ENCODE data around the gene FHOD3.

The FHOD3 gene

DNA sequence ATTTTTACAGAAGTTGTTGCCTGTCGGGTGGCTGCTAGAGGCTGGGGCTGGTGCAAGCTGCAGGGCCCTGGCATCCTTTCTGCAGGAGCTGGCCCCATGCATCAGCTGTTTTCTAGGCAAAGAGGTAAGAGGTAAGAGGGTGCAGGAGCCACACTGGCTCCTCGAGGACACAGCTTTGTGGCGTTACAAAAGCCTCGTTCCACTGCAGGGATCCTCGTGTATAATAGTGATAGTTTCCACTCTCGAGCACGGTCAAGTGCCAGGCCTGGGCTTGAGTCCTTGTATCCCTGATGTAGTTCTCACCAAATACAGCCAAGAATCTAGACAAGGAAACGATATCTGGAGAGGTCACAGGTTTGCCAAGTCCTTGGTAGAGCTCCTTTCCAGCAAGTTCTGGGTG, 33.2 kb upstream of the FHOD3 start:
- H3K4me3 ChIP-seq (ENCODE audit: low read depth, low read length): no peak overlapping the region
- DNase-seq (ENCODE audit: low read depth): no peak
- TF ChIP-seq CTCF (IDR thresholded peaks at IDR 0.05; ENCODE audit: insufficient read depth, low read depth, low read length, missing control alignments): no peak

DNA sequence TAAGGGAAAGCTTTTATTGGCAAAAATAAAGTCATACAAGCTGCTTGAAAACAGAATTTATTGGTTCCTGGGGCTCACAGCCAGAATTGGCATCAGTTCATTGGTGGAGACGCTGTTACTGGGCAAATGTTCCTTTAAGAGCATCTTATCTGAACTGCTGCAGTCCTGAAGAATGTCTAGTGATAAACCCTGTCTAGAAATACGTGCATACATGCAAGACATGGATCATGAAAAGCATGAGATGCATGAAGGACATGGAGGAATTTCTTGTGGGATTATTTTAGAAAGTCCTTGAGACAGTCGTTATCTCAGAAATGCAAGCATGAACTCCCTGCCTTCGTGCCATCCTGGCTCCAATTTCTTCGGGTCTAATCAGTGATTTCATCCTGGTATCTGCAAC, 32.5 kb upstream of the FHOD3 start:
- no peak for DNase-seq (ENCODE audit: low read depth)
- no peak for TF ChIP-seq CTCF (IDR thresholded peaks at IDR 0.05; ENCODE audit: insufficient read depth, low read depth, low read length, missing control alignments)
- no peak overlapping the region for H3K4me3 ChIP-seq (ENCODE audit: low read depth, low read length)

GRCh38 chr18:36269157-36269556, 28.4 kb upstream of the FHOD3 start:
- H3K4me3 ChIP-seq (ENCODE audit: low read depth, low read length): no peak overlapping the region
- no peak for DNase-seq (ENCODE audit: low read depth)
- TF ChIP-seq CTCF (IDR thresholded peaks at IDR 0.05; ENCODE audit: insufficient read depth, low read depth, low read length, missing control alignments): no peak

DNA sequence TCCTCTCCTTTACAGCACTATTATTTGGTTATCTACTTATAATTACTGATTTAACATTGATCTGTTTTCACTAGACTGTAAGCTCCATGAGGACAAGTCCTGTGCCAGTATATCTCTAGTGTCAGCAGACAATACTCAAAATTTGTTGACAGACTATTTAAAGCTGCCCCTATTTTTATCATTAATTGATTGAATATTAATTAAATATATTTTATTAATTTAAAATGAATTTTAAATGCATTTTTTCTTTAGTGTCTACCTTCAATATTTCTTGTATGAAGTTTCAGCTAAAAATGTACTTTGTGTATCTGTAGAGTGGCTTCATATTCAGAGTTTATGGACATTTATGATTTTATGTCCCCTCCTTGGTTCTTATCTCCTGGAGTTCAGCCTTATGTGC, 26.4 kb upstream of the FHOD3 start:
- TF ChIP-seq CTCF (IDR thresholded peaks at IDR 0.05; ENCODE audit: insufficient read depth, low read depth, low read length, missing control alignments): no peak
- H3K4me3 ChIP-seq (ENCODE audit: low read depth, low read length): no peak overlapping the region
- no peak for DNase-seq (ENCODE audit: low read depth)

- no peak for DNase-seq (ENCODE audit: low read depth)
- TF ChIP-seq CTCF (IDR thresholded peaks at IDR 0.05; ENCODE audit: insufficient read depth, low read depth, low read length, missing control alignments): no peak
- H3K4me3 ChIP-seq (ENCODE audit: low read depth, low read length): no peak overlapping the region
Observed at GRCh38 chr18:36273347-36273746, 24.2 kb upstream of the FHOD3 start.

DNA sequence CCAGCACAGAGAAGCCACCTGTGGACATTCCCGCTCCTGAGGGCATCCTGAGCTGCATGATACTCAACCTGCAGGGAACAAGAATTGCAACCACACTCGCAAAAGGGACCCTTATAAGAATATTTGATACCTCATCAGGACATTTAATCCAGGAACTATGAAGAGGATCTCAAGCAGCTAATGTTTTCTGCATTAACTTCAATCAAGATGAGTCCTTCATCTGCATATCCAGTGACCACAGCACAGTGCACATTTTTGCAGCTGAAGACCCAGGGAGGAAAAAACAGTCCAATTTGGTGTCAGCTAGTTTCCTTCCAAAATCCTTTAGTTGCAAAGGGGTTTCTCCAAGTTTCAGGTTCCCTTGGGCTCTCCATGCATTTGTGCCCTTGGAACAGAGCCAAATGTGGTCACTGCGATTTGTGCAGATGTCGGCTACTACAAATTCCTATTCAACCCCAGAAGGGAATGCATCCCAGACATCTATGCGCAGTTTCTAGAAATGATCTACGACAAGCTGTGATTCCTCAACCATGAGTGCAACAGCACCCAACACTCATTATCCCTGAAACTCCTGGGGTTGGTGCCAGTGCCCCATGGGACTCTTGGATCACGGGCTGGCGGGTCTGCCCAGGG, 23.3 kb upstream of the FHOD3 start:
- no peak for DNase-seq (ENCODE audit: low read depth)
- H3K4me3 ChIP-seq (ENCODE audit: low read depth, low read length): no peak overlapping the region
- no peak for TF ChIP-seq CTCF (IDR thresholded peaks at IDR 0.05; ENCODE audit: insufficient read depth, low read depth, low read length, missing control alignments)

DNA sequence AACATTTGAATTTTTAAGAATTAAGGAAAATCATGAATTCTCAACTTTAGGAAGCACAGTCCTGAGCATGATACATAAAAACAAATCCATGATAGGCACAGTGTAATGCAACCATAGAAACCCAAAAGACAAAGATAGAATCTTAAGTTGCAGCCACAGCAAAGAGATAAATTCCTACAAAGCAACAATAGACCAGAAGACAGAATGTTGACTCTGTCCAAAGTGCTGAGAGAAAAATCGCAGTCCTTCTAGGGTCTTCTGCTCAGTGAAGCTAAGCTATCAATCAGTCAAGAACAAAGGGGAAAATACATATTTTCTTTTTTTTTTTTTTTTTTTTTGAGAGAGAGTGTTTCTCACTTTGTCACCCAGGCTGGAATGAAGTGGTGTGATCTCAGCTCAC, 22.0 kb upstream of the FHOD3 start:
- H3K4me3 ChIP-seq (ENCODE audit: low read depth, low read length): no peak overlapping the region
- TF ChIP-seq CTCF (IDR thresholded peaks at IDR 0.05; ENCODE audit: insufficient read depth, low read depth, low read length, missing control alignments): no peak
- DNase-seq (ENCODE audit: low read depth): no peak
